Stimulated activated CD4-positive, alpha-beta T cell treated with anti-CD3 and anti-CD28 coated beads, TNF-alpha, amount 100 ng/mL, for 1 hour (primary cell): Measurements from ENCODE around the gene ITGAD.
A peak's percentile ranks its signal among the peaks of the same experiment; 100 is the strongest.

ENCODE experiments used
- DNase-seq, 3 donors: peaks; one replicate each; pipeline ENCODE4 v3.0.0-alpha.2; 2020; ENCODE audit warnings: low read depth in 3 of 3, low spot score in 1 of 3

Gene ITGAD

GRCh38 chr16:31458844-31459686 lies 65.9 kb downstream of the ITGAD start, which contains the start of gene ARMC5:
TSS of gene ARMC5 (plus strand) at chr16:31459501. CDS start at chr16:31459525, 24 bp downstream.
- DNase-seq, result peak; percentile 83 to 91 (median 90)

GRCh38 chr16:31459687-31460581 lies 66.8 kb downstream of the ITGAD start:
- peak; percentile 100 for DNase-seq

- no peak for DNase-seq
Measured at GRCh38 chr16:31460582-31461002, 67.5 kb downstream of the ITGAD start.

- no peak for DNase-seq
Measured at GRCh38 chr16:31461201-31461920, 68.2 kb downstream of the ITGAD start.

GRCh38 chr16:31461921-31462804 lies 69.0 kb downstream of the ITGAD start:
- no peak for DNase-seq

- no peak for DNase-seq
Measured at GRCh38 chr16:31464348-31464769, 71.2 kb downstream of the ITGAD start.

GRCh38 chr16:31464781-31465260 lies 71.7 kb downstream of the ITGAD start:
- DNase-seq, result no peak

GRCh38 chr16:31465788-31466370 lies 72.7 kb downstream of the ITGAD start:
- DNase-seq, result no peak

- no peak for DNase-seq
Measured at GRCh38 chr16:31466381-31466841, 73.3 kb downstream of the ITGAD start.

GRCh38 chr16:31467151-31467773 lies 74.1 kb downstream of the ITGAD start:
- DNase-seq, result no peak

- DNase-seq, result no peak
Measured at GRCh38 chr16:31467858-31468257, 74.7 kb downstream of the ITGAD start.

- no peak for DNase-seq
Measured at GRCh38 chr16:31470615-31471014, 77.5 kb downstream of the ITGAD start.

GRCh38 chr16:31471241-31471874 lies 78.2 kb downstream of the ITGAD start:
- DNase-seq, result no peak

- no peak for DNase-seq
Measured at GRCh38 chr16:31471875-31472708, 79.0 kb downstream of the ITGAD start, which contains the start of gene TGFB1I1. TSS of gene TGFB1I1 (plus strand) at chr16:31472152. CDS start at chr16:31472189, 37 bp downstream.

- DNase-seq, result no peak
Measured at GRCh38 chr16:31472709-31473203, 79.6 kb downstream of the ITGAD start.

- no peak for DNase-seq
Measured at GRCh38 chr16:31473264-31473984, 80.3 kb downstream of the ITGAD start.
